ENCODE measurements around the gene ZNF724.

ZNF724 gene

GRCh38 chr19:23183251-23183650 is 66.9 kb downstream of the ZNF724 start:
- DNase-seq (ENCODE audit: low read depth in 1 of 2, low spot score in 1 of 2): no peak
- Histone ChIP-seq H3K27me3 (ENCODE audit: insufficient read depth, poor library complexity, severe bottlenecking) (no peaks in the 10 kb centered on the region), H3K4me3 (replicated peaks; ENCODE audit: insufficient read depth, low read length) (no peak overlapping the region), H3K27ac (replicated peaks) (no peak overlapping the region)
- TF ChIP-seq POLR2AphosphoS5 (IDR thresholded peaks at IDR 0.05; ENCODE audit: low read depth) (no peak), SPI1 (IDR thresholded peaks at IDR 0.05; ENCODE audit: borderline replicate concordance, low read depth) (no peak), CTCF (IDR thresholded peaks at IDR 0.05; ENCODE audit: insufficient read depth, low read length) (no peak), REST (IDR thresholded peaks at IDR 0.05; ENCODE audit: insufficient replicate concordance, low read depth) (no peak), GABPA (IDR thresholded peaks at IDR 0.05; ENCODE audit: low read depth) (no peak)
